Activated naive CD4-positive, alpha-beta T cell treated with Interleukin-2 at 50 U/mL for 16 hours (primary cell): Measurements from ENCODE around the gene MYO1E.
A peak's percentile ranks its signal among the peaks of the same experiment; 100 is the strongest.
"Not testable (repeated sequence)": the region's sequence is repeated elsewhere in the genome, so short reads cannot be mapped to it uniquely, and the experiment has no call there.

ENCODE experiments used
- DNase-seq: peaks from one replicate; pipeline ENCODE4 v3.0.0-alpha.2; 2020

MYO1E gene

GRCh38 chr15:59157840-59158700 is 214.6 kb downstream of the MYO1E start:
- DNase-seq = no peak

- DNase-seq = no peak
Measured at GRCh38 chr15:59157396-59157795, 215.3 kb downstream of the MYO1E start.

- DNase-seq = no peak
Measured at GRCh38 chr15:59155431-59155830, 217.2 kb downstream of the MYO1E start.

GRCh38 chr15:59154243-59154642 is 218.4 kb downstream of the MYO1E start:
- DNase-seq = no peak

GRCh38 chr15:59153466-59153865 is 219.2 kb downstream of the MYO1E start:
- no peak for DNase-seq

- DNase-seq = no peak
Measured at GRCh38 chr15:59152694-59153450, 219.8 kb downstream of the MYO1E start.

- DNase-seq = no peak
Measured at GRCh38 chr15:59150185-59150584, 222.5 kb downstream of the MYO1E start.

GRCh38 chr15:59148153-59148833 is 224.4 kb downstream of the MYO1E start:
- no peak for DNase-seq

- no peak for DNase-seq
Measured at GRCh38 chr15:59147666-59148065, 225.0 kb downstream of the MYO1E start.

- not testable (repeated sequence) for DNase-seq
Measured at GRCh38 chr15:59144594-59144993, 228.1 kb downstream of the MYO1E start.

- DNase-seq = no peak
Measured at GRCh38 chr15:59143281-59143680, 229.4 kb downstream of the MYO1E start.

GRCh38 chr15:59140422-59141226 is 232.0 kb downstream of the MYO1E start:
- no peak for DNase-seq

GRCh38 chr15:59138243-59138642 is 234.4 kb downstream of the MYO1E start:
- peak; percentile 57 for DNase-seq

- DNase-seq = no peak
Measured at GRCh38 chr15:59137566-59137965, 235.1 kb downstream of the MYO1E start.

GRCh38 chr15:59133929-59134427 is 238.7 kb downstream of the MYO1E start:
- DNase-seq = no peak

- DNase-seq = no peak
Measured at GRCh38 chr15:59131969-59132562, 240.6 kb downstream of the MYO1E start.

- DNase-seq = no peak
Measured at GRCh38 chr15:59131456-59131855, 241.2 kb downstream of the MYO1E start.

GRCh38 chr15:59127255-59127654 is 245.4 kb downstream of the MYO1E start:
- not testable (repeated sequence) for DNase-seq

GRCh38 chr15:59125683-59126082 is 247.0 kb downstream of the MYO1E start:
- not testable (repeated sequence) for DNase-seq

- no peak for DNase-seq
Measured at GRCh38 chr15:59124261-59124660, 248.4 kb downstream of the MYO1E start.

GRCh38 chr15:59120937-59121336 is 251.7 kb downstream of the MYO1E start:
- no peak for DNase-seq

- DNase-seq = no peak
Measured at GRCh38 chr15:59119625-59120024, 253.0 kb downstream of the MYO1E start.
